GM12891 (cell line): ENCODE results near the gene TMEM59.

Experiments
- POLR2A ChIP-seq: IDR thresholded peaks from 2 replicates; pipeline ENCODE4 v1.6.1; 2011; ENCODE audit warnings: low read depth, low read length, control low read depth
- POLR2AphosphoS5 ChIP-seq: IDR thresholded peaks from 2 replicates; pipeline ENCODE4 v1.6.1; 2011; ENCODE audit warnings: low read depth, low read length, control low read depth
- TAF1 ChIP-seq: IDR thresholded peaks from 2 replicates; pipeline ENCODE4 v1.6.1; 2011; ENCODE audit warnings: low read depth, low read length, control low read depth

- TF ChIP-seq POLR2AphosphoS5 (no peak), POLR2A (no peak), TAF1 (no peak)
These were observed 17.3 kb upstream of the TMEM59 start for GRCh38 chr1:54070171-54070837.
